ENCODE measurements around the gene SRSF4. TPM values are rescaled to one million over a fixed set of nuclear protein-coding genes. Genes with fewer than 3 reads are reported as not detected.

Gene SRSF4
- total and polyA plus RNA-seq, 9 of the 15 experiments (the other 6 are each of a cell fraction or from before 2014, with no cell fraction given) = 15.9 to 132 (median 82.0) TPM

DNA sequence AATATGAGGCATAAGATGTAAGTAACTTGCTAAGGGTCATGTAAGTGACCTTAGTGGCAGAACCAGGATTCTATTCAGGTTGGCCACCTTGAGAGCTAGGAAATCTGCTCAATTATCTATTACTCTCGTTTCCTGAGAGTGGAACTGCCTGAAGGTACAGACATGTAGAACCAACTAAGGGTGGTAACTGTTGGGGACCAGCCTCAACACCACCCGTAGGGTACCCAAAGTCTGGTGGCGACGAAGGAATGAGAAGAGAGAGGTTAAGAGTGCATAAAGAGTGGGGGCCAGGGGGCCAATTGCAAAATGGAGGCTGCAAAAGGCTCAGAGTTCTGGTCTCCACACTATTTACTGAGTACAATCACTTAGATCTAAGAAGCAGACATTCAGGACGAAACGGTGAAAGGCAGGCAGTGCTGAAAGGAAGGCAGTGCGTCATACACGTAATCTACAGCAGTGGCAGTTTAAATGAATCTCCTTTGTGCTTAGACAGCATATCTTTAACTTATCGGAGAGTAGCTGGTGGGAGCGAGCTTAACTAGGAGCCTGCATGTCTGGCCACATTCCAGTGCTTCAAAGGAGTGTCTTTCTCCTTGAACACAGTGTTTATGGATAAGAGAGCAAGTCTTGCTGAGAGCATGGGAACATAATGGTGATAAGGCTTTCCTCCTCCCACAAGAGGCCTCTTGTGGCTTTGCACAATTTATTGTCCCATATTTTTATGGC is 25.0 kb downstream of the SRSF4 start (continued):
- TF ChIP-seq, protein P1, sequence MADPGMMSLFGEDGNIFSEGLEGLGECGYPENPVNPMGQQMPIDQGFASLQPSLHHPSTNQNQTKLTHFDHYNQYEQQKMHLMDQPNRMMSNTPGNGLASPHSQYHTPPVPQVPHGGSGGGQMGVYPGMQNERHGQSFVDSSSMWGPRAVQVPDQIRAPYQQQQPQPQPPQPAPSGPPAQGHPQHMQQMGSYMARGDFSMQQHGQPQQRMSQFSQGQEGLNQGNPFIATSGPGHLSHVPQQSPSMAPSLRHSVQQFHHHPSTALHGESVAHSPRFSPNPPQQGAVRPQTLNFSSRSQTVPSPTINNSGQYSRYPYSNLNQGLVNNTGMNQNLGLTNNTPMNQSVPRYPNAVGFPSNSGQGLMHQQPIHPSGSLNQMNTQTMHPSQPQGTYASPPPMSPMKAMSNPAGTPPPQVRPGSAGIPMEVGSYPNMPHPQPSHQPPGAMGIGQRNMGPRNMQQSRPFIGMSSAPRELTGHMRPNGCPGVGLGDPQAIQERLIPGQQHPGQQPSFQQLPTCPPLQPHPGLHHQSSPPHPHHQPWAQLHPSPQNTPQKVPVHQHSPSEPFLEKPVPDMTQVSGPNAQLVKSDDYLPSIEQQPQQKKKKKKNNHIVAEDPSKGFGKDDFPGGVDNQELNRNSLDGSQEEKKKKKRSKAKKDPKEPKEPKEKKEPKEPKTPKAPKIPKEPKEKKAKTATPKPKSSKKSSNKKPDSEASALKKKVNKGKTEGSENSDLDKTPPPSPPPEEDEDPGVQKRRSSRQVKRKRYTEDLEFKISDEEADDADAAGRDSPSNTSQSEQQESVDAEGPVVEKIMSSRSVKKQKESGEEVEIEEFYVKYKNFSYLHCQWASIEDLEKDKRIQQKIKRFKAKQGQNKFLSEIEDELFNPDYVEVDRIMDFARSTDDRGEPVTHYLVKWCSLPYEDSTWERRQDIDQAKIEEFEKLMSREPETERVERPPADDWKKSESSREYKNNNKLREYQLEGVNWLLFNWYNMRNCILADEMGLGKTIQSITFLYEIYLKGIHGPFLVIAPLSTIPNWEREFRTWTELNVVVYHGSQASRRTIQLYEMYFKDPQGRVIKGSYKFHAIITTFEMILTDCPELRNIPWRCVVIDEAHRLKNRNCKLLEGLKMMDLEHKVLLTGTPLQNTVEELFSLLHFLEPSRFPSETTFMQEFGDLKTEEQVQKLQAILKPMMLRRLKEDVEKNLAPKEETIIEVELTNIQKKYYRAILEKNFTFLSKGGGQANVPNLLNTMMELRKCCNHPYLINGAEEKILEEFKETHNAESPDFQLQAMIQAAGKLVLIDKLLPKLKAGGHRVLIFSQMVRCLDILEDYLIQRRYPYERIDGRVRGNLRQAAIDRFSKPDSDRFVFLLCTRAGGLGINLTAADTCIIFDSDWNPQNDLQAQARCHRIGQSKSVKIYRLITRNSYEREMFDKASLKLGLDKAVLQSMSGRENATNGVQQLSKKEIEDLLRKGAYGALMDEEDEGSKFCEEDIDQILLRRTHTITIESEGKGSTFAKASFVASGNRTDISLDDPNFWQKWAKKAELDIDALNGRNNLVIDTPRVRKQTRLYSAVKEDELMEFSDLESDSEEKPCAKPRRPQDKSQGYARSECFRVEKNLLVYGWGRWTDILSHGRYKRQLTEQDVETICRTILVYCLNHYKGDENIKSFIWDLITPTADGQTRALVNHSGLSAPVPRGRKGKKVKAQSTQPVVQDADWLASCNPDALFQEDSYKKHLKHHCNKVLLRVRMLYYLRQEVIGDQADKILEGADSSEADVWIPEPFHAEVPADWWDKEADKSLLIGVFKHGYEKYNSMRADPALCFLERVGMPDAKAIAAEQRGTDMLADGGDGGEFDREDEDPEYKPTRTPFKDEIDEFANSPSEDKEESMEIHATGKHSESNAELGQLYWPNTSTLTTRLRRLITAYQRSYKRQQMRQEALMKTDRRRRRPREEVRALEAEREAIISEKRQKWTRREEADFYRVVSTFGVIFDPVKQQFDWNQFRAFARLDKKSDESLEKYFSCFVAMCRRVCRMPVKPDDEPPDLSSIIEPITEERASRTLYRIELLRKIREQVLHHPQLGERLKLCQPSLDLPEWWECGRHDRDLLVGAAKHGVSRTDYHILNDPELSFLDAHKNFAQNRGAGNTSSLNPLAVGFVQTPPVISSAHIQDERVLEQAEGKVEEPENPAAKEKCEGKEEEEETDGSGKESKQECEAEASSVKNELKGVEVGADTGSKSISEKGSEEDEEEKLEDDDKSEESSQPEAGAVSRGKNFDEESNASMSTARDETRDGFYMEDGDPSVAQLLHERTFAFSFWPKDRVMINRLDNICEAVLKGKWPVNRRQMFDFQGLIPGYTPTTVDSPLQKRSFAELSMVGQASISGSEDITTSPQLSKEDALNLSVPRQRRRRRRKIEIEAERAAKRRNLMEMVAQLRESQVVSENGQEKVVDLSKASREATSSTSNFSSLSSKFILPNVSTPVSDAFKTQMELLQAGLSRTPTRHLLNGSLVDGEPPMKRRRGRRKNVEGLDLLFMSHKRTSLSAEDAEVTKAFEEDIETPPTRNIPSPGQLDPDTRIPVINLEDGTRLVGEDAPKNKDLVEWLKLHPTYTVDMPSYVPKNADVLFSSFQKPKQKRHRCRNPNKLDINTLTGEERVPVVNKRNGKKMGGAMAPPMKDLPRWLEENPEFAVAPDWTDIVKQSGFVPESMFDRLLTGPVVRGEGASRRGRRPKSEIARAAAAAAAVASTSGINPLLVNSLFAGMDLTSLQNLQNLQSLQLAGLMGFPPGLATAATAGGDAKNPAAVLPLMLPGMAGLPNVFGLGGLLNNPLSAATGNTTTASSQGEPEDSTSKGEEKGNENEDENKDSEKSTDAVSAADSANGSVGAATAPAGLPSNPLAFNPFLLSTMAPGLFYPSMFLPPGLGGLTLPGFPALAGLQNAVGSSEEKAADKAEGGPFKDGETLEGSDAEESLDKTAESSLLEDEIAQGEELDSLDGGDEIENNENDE (IDR thresholded peaks at IDR 0.05; ENCODE audit: low read depth, low read length) = no peak
- peak; percentile 95 for TF ChIP-seq MAFF (IDR thresholded peaks at IDR 0.05; ENCODE audit: low read length)
- TF ChIP-seq SREBF2 (CRISPR knock-in tag; IDR thresholded peaks at IDR 0.05) = no peak
- no peak for TF ChIP-seq SRSF1 (IDR thresholded peaks at IDR 0.05; ENCODE audit: low read depth, low read length)
- TF ChIP-seq, protein P2, sequence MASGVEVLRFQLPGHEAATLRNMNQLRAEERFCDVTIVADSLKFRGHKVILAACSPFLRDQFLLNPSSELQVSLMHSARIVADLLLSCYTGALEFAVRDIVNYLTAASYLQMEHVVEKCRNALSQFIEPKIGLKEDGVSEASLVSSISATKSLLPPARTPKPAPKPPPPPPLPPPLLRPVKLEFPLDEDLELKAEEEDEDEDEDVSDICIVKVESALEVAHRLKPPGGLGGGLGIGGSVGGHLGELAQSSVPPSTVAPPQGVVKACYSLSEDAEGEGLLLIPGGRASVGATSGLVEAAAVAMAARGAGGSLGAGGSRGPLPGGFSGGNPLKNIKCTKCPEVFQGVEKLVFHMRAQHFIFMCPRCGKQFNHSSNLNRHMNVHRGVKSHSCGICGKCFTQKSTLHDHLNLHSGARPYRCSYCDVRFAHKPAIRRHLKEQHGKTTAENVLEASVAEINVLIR (CRISPR knock-in tag; IDR thresholded peaks at IDR 0.05) = peak; percentile 75
- TF ChIP-seq, protein P3, sequence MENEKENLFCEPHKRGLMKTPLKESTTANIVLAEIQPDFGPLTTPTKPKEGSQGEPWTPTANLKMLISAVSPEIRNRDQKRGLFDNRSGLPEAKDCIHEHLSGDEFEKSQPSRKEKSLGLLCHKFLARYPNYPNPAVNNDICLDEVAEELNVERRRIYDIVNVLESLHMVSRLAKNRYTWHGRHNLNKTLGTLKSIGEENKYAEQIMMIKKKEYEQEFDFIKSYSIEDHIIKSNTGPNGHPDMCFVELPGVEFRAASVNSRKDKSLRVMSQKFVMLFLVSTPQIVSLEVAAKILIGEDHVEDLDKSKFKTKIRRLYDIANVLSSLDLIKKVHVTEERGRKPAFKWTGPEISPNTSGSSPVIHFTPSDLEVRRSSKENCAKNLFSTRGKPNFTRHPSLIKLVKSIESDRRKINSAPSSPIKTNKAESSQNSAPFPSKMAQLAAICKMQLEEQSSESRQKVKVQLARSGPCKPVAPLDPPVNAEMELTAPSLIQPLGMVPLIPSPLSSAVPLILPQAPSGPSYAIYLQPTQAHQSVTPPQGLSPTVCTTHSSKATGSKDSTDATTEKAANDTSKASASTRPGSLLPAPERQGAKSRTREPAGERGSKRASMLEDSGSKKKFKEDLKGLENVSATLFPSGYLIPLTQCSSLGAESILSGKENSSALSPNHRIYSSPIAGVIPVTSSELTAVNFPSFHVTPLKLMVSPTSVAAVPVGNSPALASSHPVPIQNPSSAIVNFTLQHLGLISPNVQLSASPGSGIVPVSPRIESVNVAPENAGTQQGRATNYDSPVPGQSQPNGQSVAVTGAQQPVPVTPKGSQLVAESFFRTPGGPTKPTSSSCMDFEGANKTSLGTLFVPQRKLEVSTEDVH (IDR thresholded peaks at IDR 0.05; ENCODE audit: low read depth, partially characterized antibody) = peak; percentile 74
- no peak for TF ChIP-seq NR2C2 (CRISPR knock-in tag; IDR thresholded peaks at IDR 0.05)
- peak; percentile 66 for TF ChIP-seq NR2C2 (tag; IDR thresholded peaks at IDR 0.05)
- TF ChIP-seq ZNF79 (CRISPR knock-in tag; IDR thresholded peaks at IDR 0.05; ENCODE audit: low read depth) = 0 out of 2 replicates have a peak, but pooled peaks have one; percentile 65
- TF ChIP-seq U2AF2 (optimal IDR thresholded peaks at IDR 0.05; ENCODE audit: low read depth, low read length) = no peak
- TF ChIP-seq ZNF77 (CRISPR knock-in tag; IDR thresholded peaks at IDR 0.05) = no peak
- peak in 1 of 2 experiments; percentile 51; a peak in 1 of 4 replicates for TF ChIP-seq CSDE1 (IDR thresholded peaks at IDR 0.05)
- TF ChIP-seq ZNF41 (CRISPR knock-in tag; conservative IDR thresholded peaks at IDR 0.05) = 0 out of 2 replicates have a peak, but pooled peaks have one; percentile 13

Measured in K562 (cell line).